MG63 (cell line): ENCODE results near the gene RBX1. TPM values are rescaled to one million over a fixed set of nuclear protein-coding genes. Genes with fewer than 3 reads are reported as not detected.
"Not testable (repeated sequence)": the region's sequence is repeated elsewhere in the genome, so short reads cannot be mapped to it uniquely, and the experiment has no call there.

Source experiments
- DNase-seq: peaks from one replicate; pipeline ENCODE4 v3.0.0-alpha.2; 2020
- H3K27me3 ChIP-seq: fragments of 250-450 bp; sonication (Bioruptor Pico); 2 replicates; pipeline ENCODE4 v1.5.1; 2020; ENCODE audit warnings: mild to moderate bottlenecking, moderate library complexity
- H3K36me3 ChIP-seq: fragments of 250-450 bp; sonication (Bioruptor Pico); 2 replicates; pipeline ENCODE4 v1.5.1; 2020; ENCODE audit warnings: mild to moderate bottlenecking, moderate library complexity
- H3K4me3 ChIP-seq: fragments of 250-450 bp; sonication (Bioruptor Pico); 2 replicates; pipeline ENCODE4 v1.5.1; 2020; ENCODE audit warnings: mild to moderate bottlenecking, moderate library complexity
- H3K9me3 ChIP-seq: fragments of 250-450 bp; sonication (Bioruptor Pico); 2 replicates; pipeline ENCODE4 v1.5.1; 2020; ENCODE audit warnings: mild to moderate bottlenecking, moderate library complexity
- total RNA-seq: library from RNA; depleted of rRNA; stranded (reverse); fragments of >200 nt; shearing (Covaris generic); gene quantifications from 2 replicates; pipeline ENCODE4 v1.2.3, GENCODE V29; 2014; ENCODE audit warnings: low replicate concordance; rRNA removed

The RBX1 gene
- total RNA-seq, 1 experiment from 2014 or later: 92.9 TPM

- Histone ChIP-seq H3K9me3 (no peaks in the 10 kb centered on the region), H3K4me3 (no peak overlapping the region), H3K36me3 (no peaks in the 10 kb centered on the region), H3K27me3 (no peaks in the 10 kb centered on the region)
- DNase-seq: no peak
Measured at GRCh38 chr22:41001722-41002122, 50.5 kb downstream of the RBX1 start.

- not testable (repeated sequence) for H3K36me3 ChIP-seq, DNase-seq, H3K9me3 ChIP-seq, H3K4me3 ChIP-seq, H3K27me3 ChIP-seq
Measured at GRCh38 chr22:41002386-41002785, 51.2 kb downstream of the RBX1 start.

GRCh38 chr22:41003066-41003465, 51.9 kb downstream of the RBX1 start:
- Histone ChIP-seq H3K4me3 (no peak overlapping the region), H3K36me3 (no peaks in the 10 kb centered on the region), H3K9me3 (no peaks in the 10 kb centered on the region), H3K27me3 (no peaks in the 10 kb centered on the region)
- no peak for DNase-seq

GRCh38 chr22:41003976-41004375, 52.8 kb downstream of the RBX1 start:
- no peak overlapping the region for H3K4me3 ChIP-seq
- DNase-seq: no peak
- no peaks in the 10 kb centered on the region for H3K9me3 ChIP-seq
- no peaks in the 10 kb centered on the region for H3K27me3 ChIP-seq
- no peaks in the 10 kb centered on the region for H3K36me3 ChIP-seq

- DNase-seq: peak; percentile 91
- no peaks in the 10 kb centered on the region for H3K9me3 ChIP-seq
- no peaks in the 10 kb centered on the region for H3K36me3 ChIP-seq
- H3K4me3 ChIP-seq: no peak overlapping the region
- no peaks in the 10 kb centered on the region for H3K27me3 ChIP-seq
Measured at GRCh38 chr22:41009222-41009948, 58.2 kb downstream of the RBX1 start.

- Histone ChIP-seq H3K27me3 (no peaks in the 10 kb centered on the region), H3K9me3 (no peaks in the 10 kb centered on the region), H3K36me3 (no peaks in the 10 kb centered on the region), H3K4me3 (no peak overlapping the region)
- DNase-seq: no peak
Measured at GRCh38 chr22:41015003-41015402, 63.8 kb downstream of the RBX1 start.

- Histone ChIP-seq H3K4me3 (peak overlapping the region; percentile 67), H3K27me3 (no peaks in the 10 kb centered on the region), H3K36me3 (no peaks in the 10 kb centered on the region), H3K9me3 (no peaks in the 10 kb centered on the region)
- DNase-seq: no peak
Measured at GRCh38 chr22:41021061-41021612, 70.0 kb downstream of the RBX1 start.

- Histone ChIP-seq H3K36me3 (no peaks in the 10 kb centered on the region), H3K27me3 (no peaks in the 10 kb centered on the region), H3K9me3 (no peaks in the 10 kb centered on the region), H3K4me3 (peak overlapping the region; percentile 67)
- DNase-seq: peak; percentile 72
Measured at GRCh38 chr22:41021613-41022454, 70.7 kb downstream of the RBX1 start.

GRCh38 chr22:41022470-41023298, 71.5 kb downstream of the RBX1 start:
- Histone ChIP-seq H3K9me3 (no peaks in the 10 kb centered on the region), H3K27me3 (no peaks in the 10 kb centered on the region), H3K36me3 (no peaks in the 10 kb centered on the region), H3K4me3 (peak overlapping the region; percentile 67)
- peak; percentile 90 for DNase-seq

Other genes starting within 250 kb of the RBX1 start
- gene SLC25A17, start 132.0 kb upstream of the RBX1 start, total RNA-seq: 46.8 and 50.8 TPM in 2 replicates
- gene ST13, start 94.7 kb upstream of the RBX1 start, total RNA-seq: 314 and 355 TPM in 2 replicates
- 3.0 and 5.8 TPM in 2 replicates for gene XPNPEP3, start 94.2 kb upstream of the RBX1 start, total RNA-seq
- gene DNAJB7, start 89.3 kb upstream of the RBX1 start, total RNA-seq: not detected in 2 replicates
- gene EP300, start 141.2 kb downstream of the RBX1 start, total RNA-seq: 10.9 and 11.0 TPM in 2 replicates